ENCODE results near the gene DEFB119.
"Not testable (repeated sequence)": the region's sequence is repeated elsewhere in the genome, so short reads cannot be mapped to it uniquely, and the experiment has no call there.

DEFB119 gene

GRCh38 chr20:31394900-31395299 lies 4.5 kb upstream of the DEFB119 start:
- no peaks in the 10 kb centered on the region for H3K9me3 ChIP-seq (ENCODE audit: control insufficient read depth, low read length)
- H3K9ac ChIP-seq (ENCODE audit: low read length) = no peak overlapping the region
- H3K4me3 ChIP-seq (ENCODE audit: low read length) = no peak overlapping the region
- DNase-seq (ENCODE audit: low read depth) = no peak
- peaks cover 5% of the 10 kb centered on the region for H3K27me3 ChIP-seq (replicated peaks; ENCODE audit: control insufficient read depth, insufficient read depth, low read length)
- H3K4me1 ChIP-seq (ENCODE audit: control insufficient read depth, insufficient read depth, low read length) = no peaks in the 10 kb centered on the region
- no peaks in the 10 kb centered on the region for H3K36me3 ChIP-seq (ENCODE audit: control insufficient read depth, insufficient read depth, low read length, severe bottlenecking)

GRCh38 chr20:31392836-31393235 lies 2.4 kb upstream of the DEFB119 start:
- Histone ChIP-seq H3K9me3 (ENCODE audit: control insufficient read depth, low read length) (no peaks in the 10 kb centered on the region), H3K9ac (ENCODE audit: low read length) (no peak overlapping the region)

GRCh38 chr20:31374346-31374745 lies 16.0 kb downstream of the DEFB119 start:
- Histone ChIP-seq H3K9ac (ENCODE audit: low read length) (no peak overlapping the region), H3K4me1 (ENCODE audit: control insufficient read depth, insufficient read depth, low read length) (no peaks in the 10 kb centered on the region), H3K4me3 (ENCODE audit: low read length) (no peak overlapping the region), H3K27me3 (replicated peaks; ENCODE audit: control insufficient read depth, insufficient read depth, low read length) (no peaks in the 10 kb centered on the region), H3K36me3 (ENCODE audit: control insufficient read depth, insufficient read depth, low read length, severe bottlenecking) (no peaks in the 10 kb centered on the region), H3K9me3 (ENCODE audit: control insufficient read depth, low read length) (peaks cover 4% of the 10 kb centered on the region)
- no peak for DNase-seq (ENCODE audit: low read depth)

More at GRCh38 chr20:31392836-31393235, 2.4 kb upstream of the DEFB119 start:
- Histone ChIP-seq H3K4me3 (ENCODE audit: low read length) (no peak overlapping the region), H3K4me1 (ENCODE audit: control insufficient read depth, insufficient read depth, low read length) (no peaks in the 10 kb centered on the region), H3K36me3 (ENCODE audit: control insufficient read depth, insufficient read depth, low read length, severe bottlenecking) (no peaks in the 10 kb centered on the region), H3K27me3 (replicated peaks; ENCODE audit: control insufficient read depth, insufficient read depth, low read length) (peaks cover 10% of the 10 kb centered on the region)
- DNase-seq (ENCODE audit: low read depth) = no peak

GRCh38 chr20:31368301-31368700 lies 22.1 kb downstream of the DEFB119 start, which contains the start of gene DEFB118:
DEFB118 (plus strand) TSS chr20:31368601; CDS start chr20:31368651, 50 bp downstream.
- H3K4me1 ChIP-seq (ENCODE audit: control insufficient read depth, insufficient read depth, low read length) = no peaks in the 10 kb centered on the region
- no peaks in the 10 kb centered on the region for H3K27me3 ChIP-seq (replicated peaks; ENCODE audit: control insufficient read depth, insufficient read depth, low read length)
- no peak within 1 kb of the TSS for H3K9ac ChIP-seq (ENCODE audit: low read length)
- no peak within 1 kb of the TSS for H3K4me3 ChIP-seq (ENCODE audit: low read length)
- no peaks in the 10 kb centered on the region for H3K9me3 ChIP-seq (ENCODE audit: control insufficient read depth, low read length)
- DNase-seq (ENCODE audit: low read depth) = no peak
- no peaks in the 10 kb centered on the region for H3K36me3 ChIP-seq (ENCODE audit: control insufficient read depth, insufficient read depth, low read length, severe bottlenecking)

GRCh38 chr20:31364272-31364671 lies 26.1 kb downstream of the DEFB119 start:
- not testable (repeated sequence) for H3K9ac ChIP-seq (ENCODE audit: low read length); H3K4me3 ChIP-seq (ENCODE audit: low read length); H3K36me3 ChIP-seq (ENCODE audit: control insufficient read depth, insufficient read depth, low read length, severe bottlenecking); DNase-seq (ENCODE audit: low read depth); H3K27me3 ChIP-seq (replicated peaks; ENCODE audit: control insufficient read depth, insufficient read depth, low read length); H3K4me1 ChIP-seq (ENCODE audit: control insufficient read depth, insufficient read depth, low read length); H3K9me3 ChIP-seq (ENCODE audit: control insufficient read depth, low read length)

GRCh38 chr20:31363295-31363694 lies 27.1 kb downstream of the DEFB119 start:
- Histone ChIP-seq H3K36me3 (ENCODE audit: control insufficient read depth, insufficient read depth, low read length, severe bottlenecking) (no peaks in the 10 kb centered on the region), H3K4me1 (ENCODE audit: control insufficient read depth, insufficient read depth, low read length) (no peaks in the 10 kb centered on the region), H3K4me3 (ENCODE audit: low read length) (no peak overlapping the region), H3K27me3 (replicated peaks; ENCODE audit: control insufficient read depth, insufficient read depth, low read length) (no peaks in the 10 kb centered on the region), H3K9me3 (ENCODE audit: control insufficient read depth, low read length) (no peaks in the 10 kb centered on the region), H3K9ac (ENCODE audit: low read length) (no peak overlapping the region)
- no peak for DNase-seq (ENCODE audit: low read depth)

GRCh38 chr20:31355981-31356380 lies 34.4 kb downstream of the DEFB119 start:
- Histone ChIP-seq H3K4me3 (ENCODE audit: low read length) (no peak overlapping the region), H3K9me3 (ENCODE audit: control insufficient read depth, low read length) (no peaks in the 10 kb centered on the region), H3K4me1 (ENCODE audit: control insufficient read depth, insufficient read depth, low read length) (no peaks in the 10 kb centered on the region), H3K27me3 (replicated peaks; ENCODE audit: control insufficient read depth, insufficient read depth, low read length) (no peaks in the 10 kb centered on the region), H3K36me3 (ENCODE audit: control insufficient read depth, insufficient read depth, low read length, severe bottlenecking) (no peaks in the 10 kb centered on the region), H3K9ac (ENCODE audit: low read length) (no peak overlapping the region)
- DNase-seq (ENCODE audit: low read depth) = no peak

- DNase-seq (ENCODE audit: low read depth) = no peak
- H3K9ac ChIP-seq (ENCODE audit: low read length) = no peak overlapping the region
- H3K4me1 ChIP-seq (ENCODE audit: control insufficient read depth, insufficient read depth, low read length) = no peaks in the 10 kb centered on the region
- no peaks in the 10 kb centered on the region for H3K9me3 ChIP-seq (ENCODE audit: control insufficient read depth, low read length)
- H3K27me3 ChIP-seq (replicated peaks; ENCODE audit: control insufficient read depth, insufficient read depth, low read length) = no peaks in the 10 kb centered on the region
- no peaks in the 10 kb centered on the region for H3K36me3 ChIP-seq (ENCODE audit: control insufficient read depth, insufficient read depth, low read length, severe bottlenecking)
- no peak overlapping the region for H3K4me3 ChIP-seq (ENCODE audit: low read length)
Measured at GRCh38 chr20:31341470-31341869, 48.9 kb downstream of the DEFB119 start.

GRCh38 chr20:31330893-31331292 lies 59.5 kb downstream of the DEFB119 start:
- Histone ChIP-seq H3K9ac (ENCODE audit: low read length) (no peak overlapping the region), H3K36me3 (ENCODE audit: control insufficient read depth, insufficient read depth, low read length, severe bottlenecking) (no peaks in the 10 kb centered on the region), H3K27me3 (replicated peaks; ENCODE audit: control insufficient read depth, insufficient read depth, low read length) (no peaks in the 10 kb centered on the region), H3K4me3 (ENCODE audit: low read length) (no peak overlapping the region), H3K4me1 (ENCODE audit: control insufficient read depth, insufficient read depth, low read length) (no peaks in the 10 kb centered on the region), H3K9me3 (ENCODE audit: control insufficient read depth, low read length) (peaks cover 6% of the 10 kb centered on the region)
- DNase-seq (ENCODE audit: low read depth) = no peak
